Naive B cell (primary cell): ENCODE data around the gene PARP14. TPM values are rescaled to one million over a fixed set of nuclear protein-coding genes. Genes with fewer than 3 reads are reported as not detected.
"Not testable (repeated sequence)": the region's sequence is repeated elsewhere in the genome, so short reads cannot be mapped to it uniquely, and the experiment has no call there.

ENCODE experiments used
- ATAC-seq, 2 donors: fragments of 150-1000 bp; cut with Tn5 transposase; 2 replicates each; pipeline ENCODE4 v1.10.0; 2021; ENCODE audit warnings: low read depth in 2 of 2, mild to moderate bottlenecking in 2 of 2, moderate library complexity in 2 of 2
- DNase-seq: peaks from one replicate; pipeline ENCODE4 v3.0.0; 2022
- H3K27ac Mint-ChIP-seq, 6 donors: one replicate each; pipeline ENCODE4 v1.8.0; 2020 to 2022; ENCODE audit warnings: mild to moderate bottlenecking in 6 of 6, mixed read lengths in 6 of 6, moderate library complexity in 5 of 6, inconsistent platforms in 2 of 6
- H3K27me3 Mint-ChIP-seq, 3 donors: one replicate each; pipeline ENCODE4 v1.8.0; 2021 to 2022; ENCODE audit warnings: mixed read lengths in 3 of 3, mild to moderate bottlenecking in 1 of 3
- H3K36me3 Mint-ChIP-seq, 2 donors: one replicate each; pipeline ENCODE4 v1.8.0; 2020 to 2022; ENCODE audit warnings: mixed read lengths in 2 of 2, inconsistent platforms in 1 of 2, mild to moderate bottlenecking in 1 of 2
- H3K4me1 Mint-ChIP-seq, 3 donors: one replicate each; pipeline ENCODE4 v1.8.0; 2020 to 2022; ENCODE audit warnings: mixed read lengths in 3 of 3, inconsistent platforms in 1 of 3, mild to moderate bottlenecking in 1 of 3, moderate library complexity in 1 of 3
- H3K4me3 Mint-ChIP-seq, 8 donors: one replicate each; pipeline ENCODE4 v1.8.0; 2020 to 2022; ENCODE audit warnings: mild to moderate bottlenecking in 8 of 8, mixed read lengths in 8 of 8, moderate library complexity in 8 of 8, inconsistent platforms in 2 of 8
- H3K9me3 Mint-ChIP-seq, 7 donors: one replicate each; pipeline ENCODE4 v1.8.0; 2020 to 2022; ENCODE audit warnings: mixed read lengths in 7 of 7, mild to moderate bottlenecking in 5 of 7, inconsistent platforms in 2 of 7, moderate library complexity in 1 of 7
- polyA plus RNA-seq, 6 donors: library from polyadenylated mRNA; unstranded; fragments of 300-500 nt; fragmentation: Illumina TruSeq; gene quantifications; one replicate each; pipeline ENCODE4 v1.2.3, GENCODE V29; 2021; ENCODE audit warnings: low read depth in 6 of 6

PARP14 gene
- polyA plus RNA-seq, 6 donors from 2014 or later: 5.9 to 45.2 (median 34.2) TPM

- H3K36me3 Mint-ChIP-seq: peaks cover 0 to 24% of the 10 kb centered on the region in 2 donors
- not testable (repeated sequence) for H3K4me1 Mint-ChIP-seq, H3K27me3 Mint-ChIP-seq, H3K9me3 Mint-ChIP-seq, ATAC-seq, H3K4me3 Mint-ChIP-seq, DNase-seq
- H3K27ac Mint-ChIP-seq: peak overlapping the region in 4 of 6 donors; percentile 11 to 85 (median 47)
Observed at GRCh38 chr3:122732682-122733525, 52.3 kb downstream of the PARP14 start.

- Mint-ChIP-seq H3K27ac (peak overlapping the region in 1 of 6 donors; percentile 16), H3K36me3 (peaks cover 19 to 32% of the 10 kb centered on the region in 2 donors), H3K4me1 (no peaks in the 10 kb centered on the region), H3K9me3 (peaks cover 0 to 3% (median 0%) of the 10 kb centered on the region in 7 donors), H3K27me3 (no peaks in the 10 kb centered on the region), H3K4me3 (no peak overlapping the region)
- ATAC-seq (no peak), DNase-seq (no peak)
Observed at GRCh38 chr3:122739172-122739571, 58.5 kb downstream of the PARP14 start.

GRCh38 chr3:122742234-122742633 is 61.6 kb downstream of the PARP14 start:
- Mint-ChIP-seq H3K9me3 (peaks cover 0 to 8% (median 0%) of the 10 kb centered on the region in 7 donors), H3K4me3 (no peak overlapping the region), H3K36me3 (peaks cover 19 to 37% of the 10 kb centered on the region in 2 donors), H3K4me1 (no peaks in the 10 kb centered on the region), H3K27me3 (no peaks in the 10 kb centered on the region), H3K27ac (no peak overlapping the region)
- no peak for DNase-seq
- no peak for ATAC-seq

- H3K27me3 Mint-ChIP-seq: no peaks in the 10 kb centered on the region
- H3K9me3 Mint-ChIP-seq: peaks cover 0 to 8% (median 0%) of the 10 kb centered on the region in 7 donors
- ATAC-seq: no peak
- H3K4me1 Mint-ChIP-seq: no peaks in the 10 kb centered on the region
- H3K27ac Mint-ChIP-seq: peak overlapping the region in 1 of 6 donors; percentile 91
- H3K36me3 Mint-ChIP-seq: peaks cover 19 to 37% of the 10 kb centered on the region in 2 donors
- no peak for DNase-seq
- no peak overlapping the region for H3K4me3 Mint-ChIP-seq
Observed at GRCh38 chr3:122743581-122744120, 63.0 kb downstream of the PARP14 start.

- peaks cover 0 to 5% (median 0%) of the 10 kb centered on the region in 7 donors for H3K9me3 Mint-ChIP-seq
- no peak overlapping the region for H3K4me3 Mint-ChIP-seq
- ATAC-seq: no peak
- H3K4me1 Mint-ChIP-seq: no peaks in the 10 kb centered on the region
- peaks cover 12 to 30% of the 10 kb centered on the region in 2 donors for H3K36me3 Mint-ChIP-seq
- peak overlapping the region in 1 of 6 donors; percentile 17 for H3K27ac Mint-ChIP-seq
- H3K27me3 Mint-ChIP-seq: no peaks in the 10 kb centered on the region
- DNase-seq: no peak
Observed at GRCh38 chr3:122745369-122746021, 64.9 kb downstream of the PARP14 start.

- not testable (repeated sequence) for ATAC-seq, H3K27me3 Mint-ChIP-seq, H3K9me3 Mint-ChIP-seq, DNase-seq, H3K4me3 Mint-ChIP-seq, H3K27ac Mint-ChIP-seq, H3K4me1 Mint-ChIP-seq
- H3K36me3 Mint-ChIP-seq: peaks cover 8 to 28% of the 10 kb centered on the region in 2 donors
Observed at GRCh38 chr3:122747295-122747694, 66.7 kb downstream of the PARP14 start.

- DNase-seq: no peak
- no peak overlapping the region for H3K27ac Mint-ChIP-seq
- no peaks in the 10 kb centered on the region for H3K27me3 Mint-ChIP-seq
- peaks cover 14 to 22% of the 10 kb centered on the region in 2 donors for H3K36me3 Mint-ChIP-seq
- no peak for ATAC-seq
- H3K9me3 Mint-ChIP-seq: peaks cover 0 to 5% (median 0%) of the 10 kb centered on the region in 7 donors
- no peak overlapping the region for H3K4me3 Mint-ChIP-seq
- no peaks in the 10 kb centered on the region for H3K4me1 Mint-ChIP-seq
Observed at GRCh38 chr3:122748347-122748746, 67.7 kb downstream of the PARP14 start.

GRCh38 chr3:122754929-122755328 is 74.3 kb downstream of the PARP14 start:
- H3K27me3 Mint-ChIP-seq: no peaks in the 10 kb centered on the region
- no peak overlapping the region for H3K4me3 Mint-ChIP-seq
- peak; percentile 80 to 86 for ATAC-seq
- DNase-seq: peak; percentile 49
- H3K4me1 Mint-ChIP-seq: peaks cover 0 to 10% (median 0%) of the 10 kb centered on the region in 3 donors
- H3K27ac Mint-ChIP-seq: no peak overlapping the region
- H3K9me3 Mint-ChIP-seq: no peaks in the 10 kb centered on the region
- H3K36me3 Mint-ChIP-seq: peaks cover 22 to 40% of the 10 kb centered on the region in 2 donors

GRCh38 chr3:122755491-122755890 is 74.9 kb downstream of the PARP14 start:
- peaks cover 0 to 10% (median 0%) of the 10 kb centered on the region in 3 donors for H3K4me1 Mint-ChIP-seq
- no peaks in the 10 kb centered on the region for H3K27me3 Mint-ChIP-seq
- H3K4me3 Mint-ChIP-seq: no peak overlapping the region

GRCh38 chr3:122758877-122759560 is 78.4 kb downstream of the PARP14 start:
- no peaks in the 10 kb centered on the region for H3K27me3 Mint-ChIP-seq
- no peak overlapping the region for H3K4me3 Mint-ChIP-seq
- ATAC-seq (no peak), DNase-seq (no peak)
- H3K4me1 Mint-ChIP-seq: peaks cover 10 to 18% (median 12%) of the 10 kb centered on the region in 3 donors
- no peaks in the 10 kb centered on the region for H3K9me3 Mint-ChIP-seq
- no peak overlapping the region for H3K27ac Mint-ChIP-seq
- peaks cover 8 to 23% of the 10 kb centered on the region in 2 donors for H3K36me3 Mint-ChIP-seq

More at GRCh38 chr3:122755491-122755890, 74.9 kb downstream of the PARP14 start:
- DNase-seq: no peak
- no peak for ATAC-seq
- Mint-ChIP-seq H3K27ac (peak overlapping the region in 2 of 6 donors; percentile 43 to 56), H3K9me3 (no peaks in the 10 kb centered on the region), H3K36me3 (peaks cover 22 to 40% of the 10 kb centered on the region in 2 donors)

GRCh38 chr3:122760453-122761271 is 80.0 kb downstream of the PARP14 start:
- Mint-ChIP-seq H3K4me3 (no peak overlapping the region), H3K27ac (peak overlapping the region in 4 of 6 donors; percentile 34 to 74 (median 44)), H3K4me1 (peaks cover 10 to 14% (median 12%) of the 10 kb centered on the region in 3 donors), H3K36me3 (peaks cover 0 to 12% of the 10 kb centered on the region in 2 donors), H3K9me3 (no peaks in the 10 kb centered on the region), H3K27me3 (no peaks in the 10 kb centered on the region)
- DNase-seq (no peak), ATAC-seq (no peak)

GRCh38 chr3:122766430-122766829 is 85.8 kb downstream of the PARP14 start:
- Mint-ChIP-seq H3K27me3 (no peaks in the 10 kb centered on the region), H3K9me3 (no peaks in the 10 kb centered on the region), H3K36me3 (peaks cover 6 to 14% of the 10 kb centered on the region in 2 donors), H3K4me3 (no peak overlapping the region), H3K27ac (no peak overlapping the region), H3K4me1 (peaks cover 7 to 12% (median 10%) of the 10 kb centered on the region in 3 donors)
- DNase-seq: no peak
- no peak for ATAC-seq
